GM10266 (cell line): ENCODE measurements around the gene TRIM69.

Experiments used
- DNase-seq: peaks from one replicate; pipeline ENCODE4 v3.0.0; 2012; ENCODE audit errors: extremely low spot score
- CTCF ChIP-seq: IDR thresholded peaks from 2 replicates; pipeline ENCODE4 v1.5.1; 2012; ENCODE audit warnings: mild to moderate bottlenecking, low read depth; ENCODE audit not compliant: control insufficient read depth, insufficient read depth; ENCODE audit errors: missing control alignments

The TRIM69 gene

GRCh38 chr15:44712346-44713005 lies 23.9 kb upstream of the TRIM69 start:
- DNase-seq, result peak; percentile 35
- no peak for TF ChIP-seq CTCF

- no peak for DNase-seq
- no peak for TF ChIP-seq CTCF
These were observed 23.0 kb upstream of the TRIM69 start for GRCh38 chr15:44713006-44713966.

GRCh38 chr15:44715142-44715796 lies 21.1 kb upstream of the TRIM69 start:
- DNase-seq, result no peak
- no peak for TF ChIP-seq CTCF

GRCh38 chr15:44715797-44716334 lies 20.5 kb upstream of the TRIM69 start:
- DNase-seq, result no peak
- no peak for TF ChIP-seq CTCF

- no peak for TF ChIP-seq CTCF
- no peak for DNase-seq
These were observed 19.2 kb upstream of the TRIM69 start for GRCh38 chr15:44716983-44717602.

GRCh38 chr15:44718180-44718926 lies 18.0 kb upstream of the TRIM69 start:
- DNase-seq, result no peak
- no peak for TF ChIP-seq CTCF
